Naive thymus-derived CD8-positive, alpha-beta T cell (primary cell): ENCODE measurements around the gene SMARCAL1. TPM values are rescaled to one million over a fixed set of nuclear protein-coding genes. Genes with fewer than 3 reads are reported as not detected.

Source experiments
- ATAC-seq, 2 donors: fragments of 150-1000 bp; cut with Tn5 transposase in 1 of 2; sonication (Bioruptor Pico), chemical (Tn5 transposase) in 1 of 2; 1 replicate in 1 of 2; 2 replicates in 1 of 2; pipeline ENCODE4 v1.10.0; 2021; ENCODE audit warnings: mild to moderate bottlenecking in 2 of 2, moderate library complexity in 2 of 2
- POLR2A ChIA-PET: fragments of 350-600 bp; sonication (Branson Sonifier 250); formaldehyde crosslinking; loops from one replicate; lab custom pipeline; 2021; ENCODE audit warnings: antibody characterized with exemption; lab: Charles Lee
- DNase-seq, 10 donors: peaks; one replicate each; pipeline versions ENCODE4 v3.0.0 to v3.0.0-alpha.2; 2020 to 2022
- H3K27ac Mint-ChIP-seq, 10 donors: one replicate each; pipeline ENCODE4 v1.8.0; 2020 to 2022; ENCODE audit warnings: mild to moderate bottlenecking in 10 of 10, mixed read lengths in 10 of 10, moderate library complexity in 4 of 10, inconsistent platforms in 1 of 10
- H3K27me3 Mint-ChIP-seq, 5 donors: one replicate each; pipeline ENCODE4 v1.8.0; 2021 to 2022; ENCODE audit warnings: mixed read lengths in 5 of 5
- H3K36me3 Mint-ChIP-seq, 3 donors: one replicate each; pipeline ENCODE4 v1.8.0; 2020 to 2022; ENCODE audit warnings: mixed read lengths in 3 of 3, mild to moderate bottlenecking in 2 of 3, inconsistent platforms in 1 of 3
- H3K4me1 Mint-ChIP-seq, 4 donors: one replicate each; pipeline ENCODE4 v1.8.0; 2021 to 2022; ENCODE audit warnings: mixed read lengths in 4 of 4
- H3K4me3 Mint-ChIP-seq, 10 donors: one replicate each; pipeline ENCODE4 v1.8.0; 2020 to 2022; ENCODE audit warnings: mild to moderate bottlenecking in 10 of 10, mixed read lengths in 10 of 10, moderate library complexity in 6 of 10, inconsistent platforms in 1 of 10
- H3K9me3 Mint-ChIP-seq, 9 donors: one replicate each; pipeline ENCODE4 v1.8.0; 2020 to 2022; ENCODE audit warnings: mixed read lengths in 9 of 9, mild to moderate bottlenecking in 3 of 9, inconsistent platforms in 1 of 9, moderate library complexity in 1 of 9
- polyA plus RNA-seq, 3 donors: library from polyadenylated mRNA; unstranded; fragments of 300-500 nt; fragmentation: Illumina TruSeq; gene quantifications; one replicate each; pipeline ENCODE4 v1.2.3, GENCODE V29; 2021
- total RNA-seq, 8 experiments: library from RNA in 2 of 8; stranded (reverse) in 2 of 8; gene quantifications; one replicate each; pipeline ENCODE4 v1.2.3 and lab custom pipeline; 2021 to 2026

The SMARCAL1 gene
- total and polyA plus RNA-seq, 5 experiments from 2014 or later: 18.7 to 22.5 (median 22.0) TPM

DNA sequence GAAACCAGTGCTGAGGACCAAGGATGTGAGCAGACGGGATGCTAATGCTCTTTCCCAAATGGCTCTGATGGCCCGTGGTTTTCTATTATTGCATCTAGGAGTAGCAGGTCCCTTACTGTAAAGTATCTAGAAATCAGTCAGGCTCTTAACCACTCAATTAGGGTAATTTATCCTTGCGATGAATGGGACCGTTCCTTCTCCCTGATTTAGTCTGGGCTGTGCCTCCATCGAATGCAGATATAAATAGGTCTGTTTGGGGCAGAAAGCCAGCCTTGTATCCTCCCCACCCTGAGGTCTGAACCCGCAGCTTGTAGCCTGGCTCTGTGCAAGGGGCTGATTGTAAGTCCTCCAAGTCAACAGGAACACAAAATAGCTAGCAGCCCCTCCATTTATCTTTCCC lies 9.5 kb upstream of the SMARCAL1 start:
- Mint-ChIP-seq H3K4me1 (peaks cover 0 to 8% (median 4%) of the 10 kb centered on the region in 4 donors), H3K27me3 (peaks cover 0 to 3% (median 0%) of the 10 kb centered on the region in 5 donors), H3K27ac (no peak overlapping the region), H3K36me3 (no peaks in the 10 kb centered on the region), H3K4me3 (no peak overlapping the region), H3K9me3 (no peaks in the 10 kb centered on the region)
- DNase-seq (no peak), ATAC-seq (no peak)
- POLR2A ChIA-PET: no interaction called here

DNA sequence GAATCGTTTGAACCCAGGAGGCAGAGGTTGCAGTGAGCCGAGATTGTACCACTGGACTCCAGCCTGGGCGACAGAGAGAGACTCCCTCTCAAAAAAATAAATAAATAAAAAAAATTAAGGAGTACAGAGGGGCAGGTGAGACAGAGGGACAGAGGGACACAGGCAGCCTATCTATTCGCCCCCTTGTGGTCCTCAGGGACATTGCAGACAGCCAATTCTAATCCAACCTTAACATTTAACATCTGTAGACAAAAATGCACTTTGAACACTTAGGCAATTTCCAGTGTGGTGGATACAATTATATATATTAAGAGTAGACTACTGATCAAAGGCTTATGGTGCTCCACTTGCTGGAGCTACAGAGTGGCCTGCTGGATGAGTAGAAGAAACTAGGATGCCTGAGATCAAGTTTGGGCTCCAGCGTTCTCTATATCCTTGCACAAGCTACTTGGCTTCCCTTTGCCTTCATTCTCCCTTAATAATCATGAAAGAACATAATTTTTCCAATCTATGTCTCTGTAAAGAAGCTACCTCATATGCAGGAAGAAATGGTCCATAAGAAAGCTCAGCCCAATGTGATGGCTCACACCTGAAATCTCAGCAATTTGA lies 8.2 kb upstream of the SMARCAL1 start:
- ATAC-seq (peak; percentile 55 to 65), DNase-seq (peak; percentile 22 to 68 (median 39))
- H3K36me3 Mint-ChIP-seq: no peaks in the 10 kb centered on the region
- H3K27me3 Mint-ChIP-seq: peaks cover 0 to 3% (median 0%) of the 10 kb centered on the region in 5 donors
- POLR2A ChIA-PET: interaction anchor here (0.7 kb wide), 1 partner anchor 75 kb away, joined by 3 read pairs; no protein-coding TSS in a partner anchor
- H3K4me3 Mint-ChIP-seq: no peak overlapping the region
- H3K27ac Mint-ChIP-seq: no peak overlapping the region
- peaks cover 0 to 8% (median 4%) of the 10 kb centered on the region in 4 donors for H3K4me1 Mint-ChIP-seq
- H3K9me3 Mint-ChIP-seq: no peaks in the 10 kb centered on the region

- Mint-ChIP-seq H3K27me3 (peaks cover 0 to 3% (median 0%) of the 10 kb centered on the region in 5 donors), H3K27ac (no peak overlapping the region)
- no peak for ATAC-seq
These were observed 6.7 kb upstream of the SMARCAL1 start for GRCh38 chr2:216405588-216405987.

DNA sequence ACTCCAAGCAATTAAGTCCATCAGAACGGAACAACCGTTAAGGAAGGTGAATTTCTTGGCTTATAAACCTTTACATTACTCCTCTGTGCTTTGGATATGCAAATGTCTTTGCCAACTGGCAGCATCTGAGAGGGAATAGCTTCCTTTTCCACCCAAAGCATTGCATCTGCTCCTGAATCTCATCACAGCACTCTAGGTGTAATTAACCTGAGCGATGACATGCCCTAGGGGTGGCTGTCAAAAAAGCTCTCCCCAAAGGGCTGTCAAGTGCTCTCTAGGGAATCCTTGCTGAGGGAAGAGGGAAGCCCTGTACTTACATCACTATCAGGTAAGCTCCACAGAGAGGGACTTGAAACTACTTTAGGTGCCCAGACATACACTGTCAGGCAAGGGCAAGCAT lies 5.5 kb upstream of the SMARCAL1 start:
- Mint-ChIP-seq H3K27ac (no peak overlapping the region), H3K4me1 (peaks cover 3 to 12% (median 6%) of the 10 kb centered on the region in 4 donors), H3K4me3 (no peak overlapping the region), H3K9me3 (no peaks in the 10 kb centered on the region), H3K36me3 (no peaks in the 10 kb centered on the region), H3K27me3 (peaks cover 0 to 3% (median 0%) of the 10 kb centered on the region in 5 donors)
- DNase-seq: no peak
- ATAC-seq: no peak
- POLR2A ChIA-PET: no interaction called here

More at GRCh38 chr2:216405588-216405987, 6.7 kb upstream of the SMARCAL1 start:
- H3K4me1 Mint-ChIP-seq: peaks cover 0 to 8% (median 4%) of the 10 kb centered on the region in 4 donors
- H3K36me3 Mint-ChIP-seq: no peaks in the 10 kb centered on the region
- no peak overlapping the region for H3K4me3 Mint-ChIP-seq
- POLR2A ChIA-PET: interaction anchor here (0.6 kb wide), 1 partner anchor 9 kb away, joined by 3 read pairs; no protein-coding TSS in a partner anchor
- DNase-seq: no peak
- H3K9me3 Mint-ChIP-seq: no peaks in the 10 kb centered on the region

DNA sequence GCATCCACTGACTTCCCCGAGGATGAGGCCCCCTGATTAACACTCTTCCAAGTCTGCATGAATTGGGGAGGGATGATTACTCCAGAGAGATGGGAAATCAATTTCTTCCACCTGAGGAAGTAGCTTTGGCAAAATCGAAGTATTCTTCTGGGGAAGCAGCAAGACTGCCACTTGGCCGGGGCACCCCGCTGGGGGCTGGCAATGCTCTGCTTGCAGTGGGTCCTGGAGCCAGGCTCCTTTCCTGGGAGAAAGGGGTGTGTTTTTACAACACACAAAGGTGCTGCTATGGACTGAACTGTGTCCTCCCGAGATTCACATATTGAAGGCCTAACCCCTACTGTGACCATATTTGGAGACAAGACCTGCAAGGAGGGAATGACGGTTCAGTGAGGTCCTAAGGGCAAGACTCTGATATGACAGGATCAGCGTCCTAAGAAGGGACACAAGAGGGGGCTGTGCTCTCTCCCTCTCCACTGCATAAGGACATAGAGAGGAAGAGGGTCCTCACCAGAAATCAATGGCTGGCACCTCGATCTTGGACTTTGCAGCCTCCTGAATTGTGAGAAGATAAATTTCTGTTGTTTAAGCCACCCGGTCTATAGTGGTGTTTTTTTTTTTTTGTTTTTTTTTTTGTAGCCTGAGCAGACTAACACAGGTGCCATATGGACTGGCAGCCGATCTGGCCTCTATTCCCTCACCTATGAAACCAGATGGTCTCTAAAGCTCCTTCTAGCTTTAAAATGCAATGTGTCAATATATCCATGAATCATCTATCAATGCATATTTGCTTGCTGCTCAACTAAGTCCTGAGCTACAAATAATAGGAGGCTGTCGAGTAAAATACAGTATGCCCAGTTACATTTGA lies 3.6 kb upstream of the SMARCAL1 start:
- Mint-ChIP-seq H3K9me3 (no peaks in the 10 kb centered on the region), H3K36me3 (no peaks in the 10 kb centered on the region), H3K27me3 (peaks cover 0 to 3% (median 0%) of the 10 kb centered on the region in 5 donors), H3K4me3 (no peak overlapping the region), H3K4me1 (peaks cover 10 to 24% (median 16%) of the 10 kb centered on the region in 4 donors), H3K27ac (no peak overlapping the region)
- POLR2A ChIA-PET: interaction anchor here (0.6 kb wide), 1 partner anchor 203 kb away, joined by 4 read pairs; no protein-coding TSS in a partner anchor
- no peak for ATAC-seq
- DNase-seq: no peak

DNA sequence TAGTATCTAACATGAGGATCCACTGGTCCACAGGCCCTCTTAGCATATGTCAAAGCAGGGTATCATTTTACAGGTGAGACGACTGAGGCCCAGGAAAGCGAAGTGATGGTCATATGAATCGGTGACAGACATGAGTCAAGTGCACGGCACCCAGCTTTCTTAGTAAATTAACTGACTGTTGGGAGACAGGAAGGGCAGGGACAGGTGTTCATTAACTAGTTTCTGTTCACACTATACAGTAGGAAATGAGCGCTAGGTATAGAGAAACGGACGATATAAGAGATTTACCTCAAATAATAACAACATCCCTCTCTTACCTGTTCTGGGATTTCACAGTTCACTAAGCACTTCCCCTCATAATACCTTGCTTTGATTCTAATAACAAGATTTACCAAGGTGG lies 1.7 kb upstream of the SMARCAL1 start:
- Mint-ChIP-seq H3K36me3 (peaks cover 0 to 12% (median 4%) of the 10 kb centered on the region in 3 donors), H3K4me3 (no peak overlapping the region), H3K27ac (no peak overlapping the region), H3K27me3 (peaks cover 0 to 3% (median 0%) of the 10 kb centered on the region in 5 donors), H3K9me3 (no peaks in the 10 kb centered on the region), H3K4me1 (peaks cover 9 to 26% (median 18%) of the 10 kb centered on the region in 4 donors)
- POLR2A ChIA-PET: interaction anchor here (0.6 kb wide), 1 partner anchor 163 kb away, joined by 3 read pairs; no protein-coding TSS in a partner anchor
- ATAC-seq (no peak), DNase-seq (no peak)

GRCh38 chr2:216413882-216414281 lies 1.6 kb downstream of the SMARCAL1 start:
- Mint-ChIP-seq H3K27ac (peak overlapping the region in 5 of 10 donors; percentile 1 to 76 (median 33)), H3K27me3 (no peaks in the 10 kb centered on the region), H3K4me1 (peaks cover 14 to 37% (median 35%) of the 10 kb centered on the region in 4 donors), H3K9me3 (no peaks in the 10 kb centered on the region), H3K36me3 (peaks cover 0 to 42% (median 8%) of the 10 kb centered on the region in 3 donors), H3K4me3 (peak overlapping the region in 9 of 10 donors; percentile 27 to 100 (median 71))
- no peak for DNase-seq
- no peak for ATAC-seq
- POLR2A ChIA-PET: interaction anchor here (3.3 kb wide), 1 partner anchor 85 kb away, joined by 16 read pairs; the partner anchor contains the start of gene RPL37A

GRCh38 chr2:216414772-216415319 lies 2.6 kb downstream of the SMARCAL1 start:
- H3K36me3 Mint-ChIP-seq: peaks cover 0 to 51% (median 12%) of the 10 kb centered on the region in 3 donors
- POLR2A ChIA-PET: no interaction called here

DNA sequence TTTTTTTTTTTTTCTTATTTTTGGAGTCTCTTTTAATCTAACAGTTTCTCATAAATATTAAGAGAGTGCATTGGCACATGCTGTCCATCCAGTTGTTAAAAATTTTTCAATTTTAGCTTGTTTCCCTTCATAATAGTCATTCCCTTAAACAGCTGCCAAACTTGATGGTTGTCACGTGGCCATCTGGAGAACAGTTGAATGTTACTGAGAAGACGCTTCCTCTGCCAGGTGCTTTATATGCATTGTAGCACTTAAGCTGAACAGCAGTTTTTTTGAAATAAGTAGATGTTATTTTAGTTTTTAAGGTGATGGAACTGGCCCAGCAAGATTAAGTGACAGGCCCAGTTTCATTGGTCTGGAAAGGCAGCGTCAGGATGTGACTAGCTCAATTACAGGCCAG lies 3.3 kb downstream of the SMARCAL1 start:
- no peak overlapping the region for H3K27ac Mint-ChIP-seq
- H3K9me3 Mint-ChIP-seq: no peaks in the 10 kb centered on the region
- H3K27me3 Mint-ChIP-seq: no peaks in the 10 kb centered on the region
- no peak for ATAC-seq
- no peak for DNase-seq
- peaks cover 18 to 43% (median 39%) of the 10 kb centered on the region in 4 donors for H3K4me1 Mint-ChIP-seq
- POLR2A ChIA-PET: no interaction called here
- H3K4me3 Mint-ChIP-seq: no peak overlapping the region
- H3K36me3 Mint-ChIP-seq: peaks cover 6 to 57% (median 18%) of the 10 kb centered on the region in 3 donors

More at GRCh38 chr2:216414772-216415319, 2.6 kb downstream of the SMARCAL1 start:
- H3K4me3 Mint-ChIP-seq: no peak overlapping the region
- peaks cover 14 to 38% (median 37%) of the 10 kb centered on the region in 4 donors for H3K4me1 Mint-ChIP-seq
- H3K9me3 Mint-ChIP-seq: no peaks in the 10 kb centered on the region
- no peak for DNase-seq
- no peaks in the 10 kb centered on the region for H3K27me3 Mint-ChIP-seq
- ATAC-seq: no peak
- H3K27ac Mint-ChIP-seq: no peak overlapping the region

DNA sequence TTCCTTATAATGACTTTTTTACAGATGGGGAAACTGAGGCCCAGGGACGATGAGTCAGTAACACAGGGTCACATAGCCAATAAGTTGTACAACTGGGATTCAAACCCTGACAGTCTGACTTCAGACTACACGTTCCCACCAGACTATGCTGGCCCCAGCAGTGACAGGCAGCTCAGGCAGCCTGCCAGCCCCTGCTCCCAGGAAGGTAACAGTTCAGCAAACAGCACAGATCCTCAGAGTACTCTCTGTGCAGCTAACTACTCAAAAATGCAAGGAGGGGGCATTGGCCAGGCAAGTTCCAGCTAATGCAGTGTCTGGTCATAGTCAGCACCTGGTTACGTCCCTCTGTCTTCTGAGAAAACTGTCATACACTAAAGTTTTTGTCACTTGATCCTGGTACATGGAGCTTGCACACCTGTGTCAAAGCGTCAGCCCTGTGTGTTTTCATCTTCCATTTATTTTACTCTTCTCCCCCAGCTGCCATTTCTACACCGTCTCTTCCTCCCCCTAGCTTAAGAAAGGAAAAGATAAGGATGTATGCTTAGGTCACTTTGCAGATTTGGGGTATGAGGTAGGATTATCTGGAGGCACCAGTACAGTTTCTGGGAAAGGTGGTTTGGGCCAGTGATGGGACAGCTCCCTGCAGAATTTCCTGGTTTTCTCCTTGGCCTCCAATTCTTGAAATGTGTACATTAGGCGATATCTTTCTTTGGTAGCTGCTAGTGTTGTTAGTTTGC lies 4.5 kb downstream of the SMARCAL1 start:
- DNase-seq: no peak
- Mint-ChIP-seq H3K4me3 (no peak overlapping the region), H3K27ac (no peak overlapping the region), H3K9me3 (no peaks in the 10 kb centered on the region), H3K4me1 (peaks cover 18 to 41% (median 36%) of the 10 kb centered on the region in 4 donors), H3K27me3 (no peaks in the 10 kb centered on the region), H3K36me3 (peaks cover 6 to 69% (median 23%) of the 10 kb centered on the region in 3 donors)
- POLR2A ChIA-PET: interaction anchor here (0.5 kb wide), 1 partner anchor 308 kb away, joined by 3 read pairs; the partner anchor contains the start of gene XRCC5
- no peak for ATAC-seq

DNA sequence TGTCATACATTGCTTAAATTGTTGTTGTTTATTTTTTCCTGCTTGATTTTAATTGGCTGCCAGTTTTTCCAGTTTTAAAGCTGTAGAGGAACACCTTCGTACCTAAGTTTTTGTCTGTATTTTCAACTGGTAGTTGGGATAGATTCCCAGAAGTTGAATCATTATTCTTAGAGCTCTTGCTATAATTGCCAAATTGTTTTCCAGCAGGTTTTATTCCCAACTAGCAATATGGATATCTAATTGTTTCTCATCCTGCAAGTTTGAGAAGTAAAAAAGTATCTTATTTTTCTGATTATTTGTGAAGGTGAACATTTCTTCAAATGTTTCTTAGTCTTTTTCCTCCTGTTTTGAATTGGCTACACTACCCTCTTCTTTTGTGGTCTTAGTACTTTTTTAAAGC lies 6.7 kb downstream of the SMARCAL1 start:
- peak overlapping the region in 1 of 10 donors; percentile 38 for H3K4me3 Mint-ChIP-seq
- H3K27ac Mint-ChIP-seq: no peak overlapping the region
- no peak for DNase-seq
- POLR2A ChIA-PET: no interaction called here
- H3K36me3 Mint-ChIP-seq: peaks cover 19 to 92% (median 42%) of the 10 kb centered on the region in 3 donors
- H3K4me1 Mint-ChIP-seq: peaks cover 11 to 31% (median 23%) of the 10 kb centered on the region in 4 donors
- no peak for ATAC-seq
- H3K9me3 Mint-ChIP-seq: no peaks in the 10 kb centered on the region
- no peaks in the 10 kb centered on the region for H3K27me3 Mint-ChIP-seq
